HG03457 (cell line): ENCODE measurements around the gene VPS37C.
"Not testable (repeated sequence)": the region's sequence is repeated elsewhere in the genome, so short reads cannot be mapped to it uniquely, and the experiment has no call there.

Experiments used
- ATAC-seq: cut with Tn5 transposase; IDR thresholded peaks from one replicate; pipeline ENCODE4 v1.9.1; 2021; ENCODE audit warnings: moderate number of reproducible peaks; ENCODE audit not compliant: unreplicated experiment

Gene VPS37C

DNA sequence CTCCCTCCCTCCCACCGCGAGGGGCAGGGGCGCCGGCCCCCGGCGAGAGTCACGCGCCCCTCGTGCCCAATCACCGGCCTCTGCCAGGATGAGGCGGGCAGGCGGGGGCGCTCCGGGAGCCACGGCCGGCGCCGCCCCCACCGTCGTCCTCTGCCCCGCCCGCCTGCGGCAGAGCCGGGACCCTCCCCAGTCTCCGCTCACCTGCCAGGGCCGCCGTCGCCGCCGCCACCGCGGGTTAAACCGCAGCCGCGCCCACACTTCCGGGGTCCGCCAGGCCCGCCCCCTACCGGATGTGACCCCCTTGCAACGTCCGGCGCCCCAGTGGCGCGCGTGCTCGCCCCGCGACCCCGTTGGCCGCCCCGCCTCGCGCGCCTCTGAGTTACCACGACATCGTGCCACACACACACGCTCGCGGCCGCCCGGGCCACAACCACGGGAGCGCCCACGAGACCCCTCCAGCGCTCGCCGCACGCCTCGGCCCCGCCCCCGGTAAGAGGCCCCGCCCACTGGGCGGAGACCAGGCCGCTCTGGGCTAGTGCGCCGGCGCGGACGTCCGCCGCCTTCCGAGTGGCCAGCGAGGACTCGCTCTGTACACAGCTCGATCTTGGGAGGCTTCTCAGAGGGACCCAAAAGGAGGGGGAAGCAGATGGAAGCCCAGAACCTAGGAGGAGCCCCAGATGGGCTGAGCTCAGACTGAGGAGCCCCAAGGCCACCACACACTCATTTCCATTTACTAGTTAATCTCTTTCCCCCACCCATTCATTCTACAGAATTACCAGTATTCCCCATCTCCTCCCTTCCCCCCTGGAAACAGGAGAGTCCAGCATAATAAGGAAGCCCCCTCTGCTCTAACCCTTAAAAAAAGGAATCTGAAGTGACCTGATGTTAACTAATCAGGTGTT lies at the start of gene VPS37C:
TSS of gene VPS37C (minus strand) at position 237 of the 902 bp plus-strand sequence. CDS start 22,597 bp downstream, outside the sequence.
- ATAC-seq = peak; percentile 55

DNA sequence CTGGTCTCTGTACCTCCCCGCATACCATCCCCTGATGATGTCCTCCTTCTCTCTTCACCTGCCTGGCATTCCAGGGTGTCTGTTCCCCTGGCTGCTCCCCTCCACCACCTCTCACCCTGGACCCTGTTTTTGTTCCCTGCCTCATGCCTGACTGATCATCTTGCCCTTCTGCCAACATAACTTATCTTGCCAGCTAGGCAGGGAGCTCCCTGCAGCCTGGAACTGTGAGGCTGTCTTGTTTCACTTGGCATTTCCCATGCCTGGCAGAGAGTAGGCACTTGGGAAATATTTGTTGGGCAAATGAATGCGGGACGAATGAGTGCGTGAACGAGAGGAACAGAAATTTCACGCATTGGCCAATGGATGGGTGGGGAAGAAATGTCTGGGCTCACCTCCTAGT lies 49.4 kb upstream of the VPS37C start:
- ATAC-seq = not testable (repeated sequence)

DNA sequence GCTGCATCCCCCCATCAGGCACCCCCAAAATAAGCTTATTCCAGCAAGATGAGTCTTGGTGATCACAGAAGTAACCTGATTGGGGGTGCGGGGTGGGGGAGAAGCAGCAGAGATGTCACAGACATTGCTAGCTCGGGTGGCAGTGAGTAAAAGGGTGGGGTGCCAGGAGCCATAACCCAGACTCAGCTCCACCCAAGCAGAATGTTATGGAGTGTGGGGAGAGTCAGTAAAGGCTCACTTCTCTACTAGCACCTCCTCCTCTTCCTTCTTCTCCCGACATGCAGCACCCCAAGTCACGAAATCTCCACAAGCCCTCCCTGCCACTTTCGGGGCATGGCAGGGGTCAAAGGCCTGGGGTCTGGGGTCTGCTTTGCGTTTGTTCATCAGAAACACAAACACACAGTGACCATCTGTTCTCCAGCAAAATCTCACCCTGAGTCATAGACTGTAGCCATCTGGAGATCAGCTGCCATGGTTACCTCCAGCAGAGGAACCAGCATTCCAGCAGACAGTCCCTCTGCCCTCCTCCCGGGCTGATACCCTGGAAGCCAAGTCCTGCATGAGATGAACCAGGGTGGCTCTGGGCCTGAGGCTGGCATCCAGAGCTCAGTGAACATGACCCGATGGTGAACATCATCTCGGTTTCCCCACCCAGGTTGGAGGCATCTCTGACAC lies 46.5 kb upstream of the VPS37C start:
- not testable (repeated sequence) for ATAC-seq

DNA sequence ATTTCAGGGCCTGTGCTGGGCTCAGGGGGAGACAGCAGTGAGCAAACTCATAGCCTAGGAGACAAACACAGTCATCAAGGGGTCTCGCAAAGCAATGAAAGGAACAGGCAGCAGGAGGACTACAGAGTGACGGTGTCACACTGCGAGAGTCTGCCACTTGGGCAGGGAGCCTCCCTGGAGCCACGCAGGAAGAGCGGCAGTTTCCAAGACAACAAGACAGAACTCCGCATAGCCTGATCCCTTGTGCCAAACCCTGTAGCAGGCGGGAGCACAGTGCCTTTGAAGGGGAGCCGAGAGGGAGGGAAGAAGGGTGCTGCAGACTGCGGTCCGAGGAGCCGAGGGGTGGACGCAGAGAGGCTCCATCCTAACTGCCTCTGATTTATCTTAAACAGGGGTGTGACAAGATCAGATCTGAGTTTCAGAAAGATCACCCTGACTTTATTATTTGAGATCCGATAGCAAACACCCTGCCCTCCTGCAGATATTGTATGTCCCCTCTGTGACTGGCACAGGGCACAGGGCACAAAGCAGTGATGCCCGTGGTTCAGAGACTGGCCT lies 43.4 kb upstream of the VPS37C start:
- not testable (repeated sequence) for ATAC-seq

DNA sequence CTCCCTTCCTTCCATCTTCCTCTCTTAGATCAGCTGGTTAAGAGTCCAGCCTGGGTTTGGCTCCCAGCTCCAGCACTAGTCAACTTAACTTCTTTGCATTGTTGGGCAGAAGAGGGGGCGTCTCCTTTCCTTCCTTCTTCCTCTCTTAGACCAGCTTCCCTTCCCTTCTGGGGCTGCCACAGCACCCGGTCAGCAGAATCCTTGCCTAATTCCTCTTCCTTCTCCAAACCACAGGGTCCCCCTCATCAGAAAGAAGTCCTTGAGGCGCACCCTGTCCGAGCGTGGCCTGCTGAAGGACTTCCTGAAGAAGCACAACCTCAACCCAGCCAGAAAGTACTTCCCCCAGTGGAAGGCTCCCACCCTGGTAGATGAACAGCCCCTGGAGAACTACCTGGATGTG lies 42.6 kb upstream of the VPS37C start:
- ATAC-seq = not testable (repeated sequence)

DNA sequence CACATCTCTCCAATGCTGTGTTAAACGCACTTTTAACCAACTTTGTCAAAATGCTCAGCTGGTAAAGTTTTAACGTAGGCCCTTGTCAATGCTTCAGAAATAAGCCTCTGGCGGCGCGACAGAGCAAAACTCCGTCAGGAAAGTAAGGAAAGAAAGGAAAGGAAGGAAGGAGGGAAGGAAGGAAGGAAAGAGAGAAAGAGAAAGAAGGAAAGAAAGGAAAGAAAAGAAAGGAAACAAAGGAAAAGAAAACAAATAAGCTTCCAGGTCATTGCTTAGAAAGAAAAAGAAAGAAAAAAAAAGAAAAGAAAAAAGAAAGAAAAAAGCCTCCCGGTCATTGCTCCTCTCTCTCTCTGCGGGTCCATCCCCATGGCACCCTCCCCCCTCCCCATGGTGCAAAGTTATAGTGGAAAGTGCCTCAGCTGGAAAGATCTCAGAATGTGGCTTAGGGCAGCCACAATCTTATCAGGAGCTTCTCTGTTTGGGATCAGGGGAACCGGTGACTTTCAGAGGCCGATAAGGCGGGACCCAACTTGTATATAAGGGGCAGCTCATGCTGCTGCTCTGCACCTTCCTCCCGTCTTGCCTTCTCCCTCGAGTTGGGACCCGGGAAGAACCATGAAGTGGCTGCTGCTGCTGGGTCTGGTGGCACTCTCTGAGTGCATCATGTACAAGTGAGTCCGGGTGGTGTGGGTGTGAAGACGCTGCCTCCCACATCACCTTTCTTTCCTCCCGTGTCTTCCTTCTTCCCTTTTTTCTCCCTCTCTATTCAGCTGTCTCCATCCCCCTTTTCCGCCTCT lies 41.9 kb upstream of the VPS37C start, which contains the start of gene PGA3:
TSS of gene PGA3 (plus strand) at position 566 of the 797 bp plus-strand sequence. CDS start at position 616, 50 bp downstream.
- not testable (repeated sequence) for ATAC-seq

DNA sequence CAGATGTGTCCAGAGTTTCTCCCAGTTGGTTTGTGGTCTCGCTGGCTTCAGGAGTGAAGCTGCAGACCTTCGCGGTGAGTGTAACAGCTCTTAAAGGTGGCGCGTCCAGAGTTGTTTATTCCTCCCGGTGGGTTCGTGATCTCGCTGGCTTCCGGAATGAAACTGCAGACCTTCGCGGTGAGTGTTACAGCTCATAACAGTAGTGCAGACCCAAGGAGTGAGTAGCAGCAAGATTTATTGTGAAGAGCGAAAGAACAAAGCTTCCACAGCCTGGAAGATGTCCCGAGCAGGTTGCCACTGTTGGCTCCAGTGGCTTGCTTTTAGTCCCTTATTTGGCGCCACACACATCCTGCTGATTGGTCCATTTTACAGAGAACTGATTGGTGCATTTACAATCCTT lies 40.2 kb upstream of the VPS37C start:
- no peak for ATAC-seq

DNA sequence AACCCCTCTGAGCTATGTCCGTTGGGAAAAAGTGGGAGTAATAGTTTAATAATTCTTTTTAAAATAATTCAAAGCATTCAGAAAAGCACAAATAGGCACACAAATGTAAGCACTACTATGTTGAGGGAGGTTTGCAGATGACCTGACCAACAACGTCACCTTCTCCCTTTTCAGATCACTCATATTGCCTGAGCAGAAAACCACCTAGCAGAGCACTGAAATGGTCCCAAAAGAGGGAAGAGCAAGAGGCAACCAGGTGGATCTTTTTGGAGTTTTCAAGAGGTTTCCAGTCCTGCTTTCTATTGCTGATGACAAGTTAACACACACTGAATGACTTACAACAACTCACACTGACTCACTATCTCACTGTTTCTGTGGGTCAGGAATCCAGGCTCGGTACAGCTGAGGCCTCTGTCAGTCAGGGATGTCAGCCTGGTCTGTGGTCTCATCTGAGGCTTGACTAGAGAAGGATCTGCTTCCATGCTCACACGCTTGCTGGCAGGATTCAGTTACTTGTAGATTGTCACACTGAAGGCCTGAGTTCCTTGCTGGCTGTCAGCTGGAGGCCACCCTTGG lies 37.8 kb upstream of the VPS37C start:
- ATAC-seq = no peak

DNA sequence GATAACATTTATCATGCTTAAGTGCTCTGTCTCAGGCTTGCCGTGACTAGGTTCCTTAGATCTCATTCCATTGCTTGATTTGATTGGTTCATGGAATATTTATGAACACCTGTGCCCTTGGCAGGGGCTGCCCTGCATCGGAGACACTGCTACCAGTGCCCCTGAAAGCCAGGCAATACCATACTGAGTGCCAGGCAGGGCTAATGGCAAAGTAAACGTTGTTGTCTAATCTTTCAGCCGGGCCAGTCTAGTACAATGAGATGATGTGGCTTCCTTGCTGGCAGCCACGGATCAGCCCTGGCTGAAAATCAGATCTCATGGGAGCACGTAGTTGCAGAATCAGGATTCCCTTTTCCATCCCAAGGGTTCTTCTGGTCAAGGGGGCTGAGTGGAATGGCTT lies 37.1 kb upstream of the VPS37C start:
- ATAC-seq = no peak

DNA sequence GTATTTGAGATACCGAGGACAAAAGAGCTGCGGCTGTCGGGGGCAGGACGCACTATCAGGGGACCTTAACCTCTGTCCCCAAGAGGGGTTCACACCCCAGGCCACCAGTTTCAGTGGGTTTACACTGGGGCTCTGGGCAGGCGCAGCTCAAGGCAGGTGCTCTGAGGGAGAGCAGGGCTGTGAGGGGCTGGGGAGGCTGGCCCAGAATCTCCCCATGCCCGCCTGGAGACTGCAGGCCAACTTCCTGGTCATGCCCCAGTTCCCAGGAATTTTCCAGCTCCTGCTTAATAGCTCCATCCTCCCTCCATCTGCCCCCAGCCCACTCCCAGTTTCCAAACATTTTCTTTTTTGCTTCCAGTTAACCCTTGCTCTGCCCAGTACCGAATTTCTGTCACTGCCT lies 34.5 kb upstream of the VPS37C start:
- ATAC-seq = no peak

DNA sequence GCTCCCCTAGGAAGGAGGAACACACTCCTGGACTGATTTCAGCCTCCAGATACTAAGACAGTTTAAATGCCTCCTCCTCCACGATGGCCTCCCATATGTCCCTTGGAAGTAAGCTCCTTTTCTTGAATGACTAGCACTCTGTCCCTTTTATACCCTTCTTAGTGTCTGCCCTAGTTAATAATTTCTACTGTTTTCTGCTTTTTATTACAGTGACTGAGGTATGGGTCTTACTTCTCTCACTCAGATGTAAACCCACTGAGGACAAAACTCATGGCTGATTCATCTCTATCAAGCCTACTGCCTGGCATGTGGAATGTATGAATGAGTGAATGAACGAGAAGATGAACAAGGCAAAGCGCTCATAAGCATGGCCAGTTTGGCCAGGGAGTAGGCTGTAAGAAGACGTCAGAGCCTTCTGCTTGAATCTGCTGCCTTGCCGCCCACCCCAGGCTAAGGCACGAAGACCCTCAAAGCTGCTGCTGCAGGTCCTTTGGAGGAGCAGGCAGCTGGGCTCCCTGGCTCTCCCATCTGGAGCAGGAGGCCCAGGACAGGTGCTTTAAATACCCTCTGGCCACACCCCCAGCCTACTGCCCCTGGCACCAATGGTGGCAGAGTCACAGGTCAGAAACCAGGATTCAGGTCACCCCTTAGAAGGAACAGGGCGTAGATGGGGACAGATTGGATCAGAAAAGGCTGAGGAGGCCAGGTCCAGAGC lies 33.9 kb upstream of the VPS37C start:
- ATAC-seq = no peak

DNA sequence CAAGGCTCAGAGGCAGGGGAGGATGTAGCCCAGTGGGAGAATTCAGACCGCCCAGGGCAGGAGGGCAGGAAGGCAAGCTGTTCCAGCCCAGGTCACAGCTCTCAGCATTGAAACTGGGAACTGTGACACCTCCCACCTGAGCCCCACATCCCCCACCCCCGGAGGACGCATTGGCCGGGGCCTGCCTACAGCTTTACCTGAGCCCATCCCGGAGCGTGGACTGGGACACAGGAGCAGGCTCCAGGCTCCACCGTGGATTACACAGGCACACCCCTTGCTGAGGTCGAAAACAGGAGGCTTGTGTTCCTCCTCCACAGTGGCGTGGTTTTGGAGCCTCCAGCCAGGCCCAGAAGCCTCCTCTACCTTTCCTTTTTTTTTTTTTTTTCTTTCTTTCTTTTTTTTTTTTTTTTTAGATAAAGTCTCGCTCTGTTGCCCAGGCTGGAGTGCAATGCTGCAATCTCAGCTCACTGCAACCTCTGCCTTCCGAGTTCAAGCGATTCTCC lies 33.0 kb upstream of the VPS37C start:
- ATAC-seq = no peak

DNA sequence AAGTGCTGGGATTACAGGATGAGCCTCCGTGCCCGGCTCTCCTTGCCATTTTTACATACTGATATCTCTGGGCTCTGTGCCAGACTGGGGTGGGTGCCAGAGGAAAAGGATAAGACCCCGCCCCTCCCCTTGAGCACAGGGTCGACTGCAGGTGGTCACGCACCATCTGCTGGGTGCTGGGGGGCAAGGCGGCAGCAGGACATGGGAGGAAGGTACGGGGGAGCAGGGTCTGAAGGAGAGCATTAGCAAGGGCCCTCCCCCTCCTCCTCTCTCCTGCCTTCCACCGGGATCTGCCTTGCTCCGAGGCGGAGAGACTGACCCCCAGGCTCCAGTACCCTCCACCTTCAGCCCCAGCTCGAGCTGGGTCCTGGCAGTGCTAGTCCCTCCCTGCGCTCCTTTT lies 32.4 kb upstream of the VPS37C start:
- no peak for ATAC-seq

DNA sequence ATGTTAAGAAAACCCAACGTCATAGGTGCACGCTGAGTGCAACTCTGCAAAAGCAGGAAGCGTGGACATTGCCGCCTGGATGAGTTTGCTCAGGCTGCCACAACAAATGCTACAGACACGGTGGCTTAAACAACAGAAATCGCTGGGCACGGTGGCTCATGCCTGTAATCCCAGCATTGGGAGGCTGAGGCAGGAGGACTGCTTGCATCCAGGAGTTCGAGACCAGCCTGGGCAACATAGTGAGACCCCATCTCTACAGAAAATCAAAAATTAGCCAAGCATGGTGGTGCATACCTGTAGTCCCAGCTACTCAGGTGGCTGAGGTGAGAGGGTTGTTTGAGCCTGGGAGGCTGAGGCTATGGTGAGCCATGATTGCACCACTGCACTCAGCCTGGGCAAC lies 28.7 kb upstream of the VPS37C start:
- no peak for ATAC-seq

DNA sequence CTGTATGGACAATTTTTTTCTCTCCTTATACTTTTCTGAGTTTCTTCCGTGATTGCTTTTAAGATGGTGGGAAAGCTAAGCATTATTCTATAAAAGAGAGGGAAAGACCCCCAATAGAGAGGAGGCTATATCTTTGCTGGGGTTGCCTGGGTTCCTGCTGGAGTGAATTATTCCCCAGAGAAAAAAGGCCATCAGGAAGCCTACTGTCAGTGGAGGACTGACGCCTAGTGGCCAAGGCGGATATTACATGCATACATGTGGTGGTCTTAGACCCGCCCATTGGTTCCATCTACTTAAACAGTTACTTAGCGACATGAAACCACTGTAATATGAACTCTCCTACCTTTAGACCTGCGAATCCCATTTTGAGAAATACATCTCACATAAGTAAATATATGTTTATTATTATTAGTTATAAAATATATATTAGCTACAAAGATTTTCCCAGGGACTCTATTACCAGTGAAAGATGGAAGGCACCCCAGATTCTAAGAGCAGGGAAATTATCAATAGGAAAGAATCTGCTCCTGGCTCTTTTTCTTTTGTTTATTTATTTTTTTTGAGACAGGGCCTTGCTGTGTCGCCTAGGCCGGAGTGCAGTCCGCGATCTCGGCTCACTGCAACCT lies 26.4 kb upstream of the VPS37C start:
- ATAC-seq = no peak

DNA sequence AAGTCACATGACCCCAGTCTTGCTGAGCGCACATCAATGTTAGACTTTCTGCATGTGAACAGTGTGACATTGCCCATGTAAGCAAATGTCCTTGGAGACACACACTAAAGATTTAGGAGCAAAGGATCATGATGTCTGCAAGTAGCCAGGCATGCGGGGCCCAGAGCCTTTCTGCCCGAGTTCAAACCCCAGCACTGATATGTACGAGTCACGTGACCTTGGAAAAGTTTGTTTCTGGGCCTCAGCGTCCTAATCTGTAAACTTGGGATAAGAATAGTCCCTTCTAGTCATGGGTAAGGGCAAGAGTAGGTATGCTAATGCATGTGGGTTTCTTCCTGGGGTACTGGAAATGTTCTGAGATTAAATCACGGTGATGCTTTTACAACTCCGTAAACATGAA lies 25.3 kb upstream of the VPS37C start:
- ATAC-seq = no peak

DNA sequence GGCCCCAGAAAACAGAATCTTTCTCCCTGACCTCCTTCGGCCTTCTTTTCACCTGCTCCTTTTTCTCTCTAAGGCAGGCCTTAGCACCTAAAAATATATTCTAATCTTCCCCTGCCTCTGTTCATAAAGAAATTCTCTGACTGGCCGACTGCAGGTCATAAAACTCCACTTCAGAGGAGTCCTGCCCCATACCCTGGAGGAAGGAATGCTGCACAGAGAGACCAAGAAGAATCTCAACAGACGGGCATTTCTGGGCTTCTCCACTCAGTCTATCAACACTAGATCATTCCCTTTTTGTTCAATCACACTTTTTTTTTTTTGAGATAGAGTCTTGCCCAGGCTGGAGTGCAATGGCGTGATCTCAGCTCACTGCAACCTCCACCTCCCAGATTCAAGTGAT lies 22.4 kb upstream of the VPS37C start:
- ATAC-seq = no peak

DNA sequence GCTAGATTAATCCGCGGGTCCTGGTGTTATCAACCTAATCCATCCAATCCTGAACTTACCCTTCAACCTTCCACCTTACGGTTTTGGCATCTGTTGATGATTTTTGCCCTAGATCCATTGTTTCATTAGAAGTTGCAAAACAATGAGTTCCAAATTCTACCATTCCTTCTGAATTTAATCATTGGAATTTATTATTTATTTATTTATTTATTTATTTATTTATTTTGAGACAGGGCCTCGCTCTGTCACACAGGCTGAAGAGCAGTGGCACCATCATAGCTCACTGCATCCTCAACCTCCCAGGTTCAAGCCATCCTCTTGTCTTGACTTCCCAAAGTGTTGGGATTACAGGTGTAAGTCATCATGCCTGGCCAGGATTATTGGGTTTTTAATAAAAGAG lies 20.3 kb upstream of the VPS37C start:
- ATAC-seq = no peak

DNA sequence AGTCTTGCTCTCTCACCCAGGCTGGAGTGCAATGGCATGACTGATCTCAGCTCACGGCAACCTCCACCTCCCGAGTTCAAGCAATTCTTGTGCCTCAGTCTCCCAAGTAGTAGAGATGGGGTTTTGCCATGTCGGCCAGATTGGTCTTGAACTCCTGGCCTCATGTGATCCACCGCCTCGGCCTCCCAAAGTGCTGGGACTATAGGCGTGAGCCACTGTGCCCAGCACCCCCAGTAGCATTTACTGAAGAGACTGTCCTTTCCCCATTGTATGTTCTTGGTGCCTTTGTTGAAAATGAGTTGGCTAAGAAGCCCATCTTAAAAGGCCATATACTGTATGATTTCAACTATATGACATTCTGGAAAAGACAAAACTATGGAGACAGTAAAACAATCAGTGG lies 19.0 kb upstream of the VPS37C start:
- ATAC-seq = not testable (repeated sequence)
